ENCODE measurements around the gene PPA1.

The PPA1 gene

DNA sequence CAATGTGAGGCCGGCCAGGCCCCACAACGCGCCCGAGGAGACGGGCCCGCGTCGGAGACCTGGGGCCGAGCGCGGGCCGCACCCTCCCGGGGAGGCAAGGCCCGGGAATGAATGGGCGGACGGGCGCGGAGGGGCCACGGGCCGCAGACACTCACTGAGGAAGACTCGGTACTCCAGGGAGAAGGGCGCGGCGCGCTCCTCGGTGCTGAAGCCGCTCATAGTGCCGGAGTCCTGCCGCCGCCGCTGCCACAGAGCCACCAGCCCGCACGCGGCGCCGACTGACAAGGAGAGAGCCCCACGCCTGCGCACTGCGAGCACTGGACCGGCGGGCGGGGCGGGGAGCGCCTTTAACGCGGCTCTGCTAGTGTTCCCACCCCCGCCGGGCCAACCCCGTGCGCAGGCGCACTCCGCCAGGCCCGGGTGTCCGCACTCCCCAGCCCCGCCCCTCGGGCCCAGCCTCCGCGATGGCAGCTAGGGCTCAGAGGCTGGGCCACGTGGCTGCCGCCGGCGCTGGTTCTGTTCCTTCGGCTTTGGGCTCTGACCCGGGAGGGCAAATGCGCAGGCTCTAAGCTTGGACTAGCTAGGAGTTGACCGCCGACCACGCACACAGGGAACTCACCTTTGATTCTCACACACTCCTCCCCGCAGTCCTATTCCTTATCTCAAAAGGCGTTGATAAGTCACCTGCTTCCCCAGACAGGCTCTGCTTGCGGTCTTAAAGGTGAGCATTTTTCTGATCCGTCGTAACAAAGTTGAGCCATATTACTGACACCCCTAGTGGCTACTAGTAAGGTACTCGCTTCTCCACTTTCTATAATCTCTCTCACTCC, at the start of gene PPA1:
PPA1 (minus strand) TSS at position 321 of the 830 bp plus-strand sequence; CDS start at position 219, 102 bp downstream.
- TF ChIP-seq FOXP2 (optimal IDR thresholded peaks at IDR 0.05; ENCODE audit: control extremely low read depth, extremely low read length, insufficient read depth): no peak
- TF ChIP-seq POLR2AphosphoS5 (IDR thresholded peaks at IDR 0.05; ENCODE audit: borderline replicate concordance, low read depth, low read length): peak; percentile 90
- TF ChIP-seq EZH2 (IDR thresholded peaks at IDR 0.05): no peak
- Histone ChIP-seq H3K9ac (ENCODE audit: insufficient read length) (peak within 1 kb of the TSS; percentile 85), H3K27ac (peak within 1 kb of the TSS; percentile 64; the same call in 1 of the 2 replicates), H3K9me3 (ENCODE audit: low read depth, low read length) (no peaks in the 10 kb centered on the region), H3K4me3 (peak within 1 kb of the TSS; percentile 86), H3K36me3 (ENCODE audit: insufficient read depth, low read length) (peaks cover 22% of the 10 kb centered on the region)
- no peak for DNase-seq (ENCODE audit: low read depth, low spot score)

- Histone ChIP-seq H3K36me3 (ENCODE audit: insufficient read depth, low read length) (no peaks in the 10 kb centered on the region), H3K9ac (ENCODE audit: insufficient read length) (no peak overlapping the region), H3K9me3 (ENCODE audit: low read depth, low read length) (no peaks in the 10 kb centered on the region), H3K27ac (no peak overlapping the region), H3K4me3 (no peak overlapping the region)
- no peak for DNase-seq (ENCODE audit: low read depth, low spot score)
- TF ChIP-seq FOXP2 (optimal IDR thresholded peaks at IDR 0.05; ENCODE audit: control extremely low read depth, extremely low read length, insufficient read depth) (no peak), EZH2 (IDR thresholded peaks at IDR 0.05) (no peak), POLR2AphosphoS5 (IDR thresholded peaks at IDR 0.05; ENCODE audit: borderline replicate concordance, low read depth, low read length) (no peak)
Observed at GRCh38 chr10:70281609-70282008, 48.4 kb upstream of the PPA1 start.

DNA sequence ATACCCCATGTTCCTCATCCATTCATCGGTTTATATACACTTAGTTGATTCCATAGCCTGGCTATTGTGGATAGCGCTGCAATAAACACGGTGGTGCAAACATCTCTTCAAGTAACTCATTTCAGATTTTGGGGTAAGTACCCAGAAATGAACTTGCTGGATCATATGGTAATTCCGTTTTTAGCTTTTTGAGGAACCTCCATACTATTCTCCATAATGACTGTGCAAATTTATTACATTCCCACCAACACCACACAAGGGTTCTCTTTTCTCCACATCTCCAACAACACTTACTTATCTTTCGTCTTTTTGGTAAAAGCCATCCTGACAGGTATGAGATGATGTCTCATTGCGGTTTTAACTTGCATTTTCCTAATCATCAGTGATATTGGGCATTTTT, 46.9 kb upstream of the PPA1 start:
- no peak for TF ChIP-seq EZH2 (IDR thresholded peaks at IDR 0.05)
- Histone ChIP-seq H3K4me3 (no peak overlapping the region), H3K9ac (ENCODE audit: insufficient read length) (no peak overlapping the region), H3K9me3 (ENCODE audit: low read depth, low read length) (no peaks in the 10 kb centered on the region), H3K27ac (no peak overlapping the region), H3K36me3 (ENCODE audit: insufficient read depth, low read length) (no peaks in the 10 kb centered on the region)
- no peak for DNase-seq (ENCODE audit: low read depth, low spot score)

- no peaks in the 10 kb centered on the region for H3K9me3 ChIP-seq (ENCODE audit: low read depth, low read length)
- TF ChIP-seq EZH2 (IDR thresholded peaks at IDR 0.05): no peak
- no peak for TF ChIP-seq FOXP2 (optimal IDR thresholded peaks at IDR 0.05; ENCODE audit: control extremely low read depth, extremely low read length, insufficient read depth)
- no peak for TF ChIP-seq POLR2AphosphoS5 (IDR thresholded peaks at IDR 0.05; ENCODE audit: borderline replicate concordance, low read depth, low read length)
- H3K4me3 ChIP-seq: no peak overlapping the region
- no peak overlapping the region for H3K27ac ChIP-seq
- no peak overlapping the region for H3K9ac ChIP-seq (ENCODE audit: insufficient read length)
- H3K36me3 ChIP-seq (ENCODE audit: insufficient read depth, low read length): no peaks in the 10 kb centered on the region
- DNase-seq (ENCODE audit: low read depth, low spot score): no peak
Observed at GRCh38 chr10:70277396-70278030, 44.3 kb upstream of the PPA1 start.

DNA sequence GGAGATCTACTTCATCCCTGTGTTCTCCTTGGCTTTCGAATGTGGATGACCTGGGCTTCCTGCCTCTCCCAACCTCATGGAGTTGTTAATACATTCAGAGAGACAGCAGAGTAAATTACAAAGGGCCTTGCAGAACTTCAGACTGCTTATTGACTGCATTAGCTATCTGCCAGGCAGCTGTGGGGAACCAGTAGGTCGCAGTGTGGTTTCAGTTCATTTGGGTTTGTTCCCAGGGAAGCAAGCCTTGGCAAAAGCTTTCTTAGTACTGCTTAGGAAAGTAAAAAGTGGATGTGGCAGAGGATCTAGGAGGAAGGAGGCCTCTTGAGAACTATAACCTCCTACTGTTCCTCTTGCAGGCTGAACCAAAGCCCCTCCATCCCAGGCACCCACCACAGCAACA, 41.4 kb upstream of the PPA1 start:
- Histone ChIP-seq H3K36me3 (ENCODE audit: insufficient read depth, low read length) (no peaks in the 10 kb centered on the region), H3K9ac (ENCODE audit: insufficient read length) (no peak overlapping the region), H3K4me3 (no peak overlapping the region), H3K9me3 (ENCODE audit: low read depth, low read length) (no peaks in the 10 kb centered on the region), H3K27ac (no peak overlapping the region)
- DNase-seq (ENCODE audit: low read depth, low spot score): no peak
- no peak for TF ChIP-seq POLR2AphosphoS5 (IDR thresholded peaks at IDR 0.05; ENCODE audit: borderline replicate concordance, low read depth, low read length)
- TF ChIP-seq FOXP2 (optimal IDR thresholded peaks at IDR 0.05; ENCODE audit: control extremely low read depth, extremely low read length, insufficient read depth): no peak
- no peak for TF ChIP-seq EZH2 (IDR thresholded peaks at IDR 0.05)

DNA sequence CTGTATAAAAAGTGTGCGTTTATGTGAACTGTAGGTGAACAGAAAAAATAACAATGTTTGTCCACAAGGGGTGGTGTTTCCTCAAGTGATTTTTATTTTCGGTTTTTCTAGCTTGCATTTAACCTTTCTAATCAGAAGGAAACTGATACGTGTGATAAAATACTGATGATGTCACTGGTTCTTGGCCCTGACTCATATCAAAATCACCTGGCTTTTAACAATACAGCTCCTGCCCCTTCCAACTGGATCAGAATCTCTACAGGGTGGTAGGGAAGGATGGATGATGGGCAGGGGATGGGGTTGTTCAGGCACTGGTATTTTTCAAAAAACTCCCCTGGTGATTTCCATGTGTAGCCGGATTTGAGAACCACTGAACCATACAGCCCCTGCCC, 39.7 kb upstream of the PPA1 start:
- TF ChIP-seq POLR2AphosphoS5 (IDR thresholded peaks at IDR 0.05; ENCODE audit: borderline replicate concordance, low read depth, low read length) (no peak), EZH2 (IDR thresholded peaks at IDR 0.05) (no peak), FOXP2 (optimal IDR thresholded peaks at IDR 0.05; ENCODE audit: control extremely low read depth, extremely low read length, insufficient read depth) (no peak)
- H3K36me3 ChIP-seq (ENCODE audit: insufficient read depth, low read length): no peaks in the 10 kb centered on the region
- H3K4me3 ChIP-seq: no peak overlapping the region
- no peak for DNase-seq (ENCODE audit: low read depth, low spot score)
- no peak overlapping the region for H3K9ac ChIP-seq (ENCODE audit: insufficient read length)
- no peak overlapping the region for H3K27ac ChIP-seq
- H3K9me3 ChIP-seq (ENCODE audit: low read depth, low read length): no peaks in the 10 kb centered on the region

- H3K9ac ChIP-seq (ENCODE audit: insufficient read length): no peak overlapping the region
- no peak overlapping the region for H3K27ac ChIP-seq
- no peaks in the 10 kb centered on the region for H3K9me3 ChIP-seq (ENCODE audit: low read depth, low read length)
- no peak overlapping the region for H3K4me3 ChIP-seq
- no peaks in the 10 kb centered on the region for H3K36me3 ChIP-seq (ENCODE audit: insufficient read depth, low read length)
- DNase-seq (ENCODE audit: low read depth, low spot score): no peak
- TF ChIP-seq FOXP2 (optimal IDR thresholded peaks at IDR 0.05; ENCODE audit: control extremely low read depth, extremely low read length, insufficient read depth): no peak
- TF ChIP-seq POLR2AphosphoS5 (IDR thresholded peaks at IDR 0.05; ENCODE audit: borderline replicate concordance, low read depth, low read length): no peak
- TF ChIP-seq EZH2 (IDR thresholded peaks at IDR 0.05): no peak
Observed at GRCh38 chr10:70271996-70272924, 39.0 kb upstream of the PPA1 start.

- H3K9me3 ChIP-seq (ENCODE audit: low read depth, low read length): no peaks in the 10 kb centered on the region
- DNase-seq (ENCODE audit: low read depth, low spot score): no peak
- TF ChIP-seq EZH2 (IDR thresholded peaks at IDR 0.05): no peak
- no peak for TF ChIP-seq FOXP2 (optimal IDR thresholded peaks at IDR 0.05; ENCODE audit: control extremely low read depth, extremely low read length, insufficient read depth)
- no peak for TF ChIP-seq POLR2AphosphoS5 (IDR thresholded peaks at IDR 0.05; ENCODE audit: borderline replicate concordance, low read depth, low read length)
- H3K9ac ChIP-seq (ENCODE audit: insufficient read length): no peak overlapping the region
- H3K4me3 ChIP-seq: no peak overlapping the region
- no peaks in the 10 kb centered on the region for H3K36me3 ChIP-seq (ENCODE audit: insufficient read depth, low read length)
- H3K27ac ChIP-seq: no peak overlapping the region
Observed at GRCh38 chr10:70270952-70271351, 37.7 kb upstream of the PPA1 start.
